Transverse colon (tissue), 4 donors: ENCODE data around the gene ATPAF2. TPM values are rescaled to one million over a fixed set of nuclear protein-coding genes. Genes with fewer than 3 reads are reported as not detected.

Source experiments
- DNase-seq: peaks from one replicate; pipeline ENCODE4 v3.0.0-alpha.2; 2019
- H3K27ac ChIP-seq, 4 donors: fragments of 200-600 bp; sonication (generic); 2 replicates each; pipeline ENCODE4 v1.5.1; 2016 to 2018; ENCODE audit warnings: inconsistent platforms in 4 of 4
- H3K27me3 ChIP-seq: fragments of 200-600 bp; sonication (generic); 2 replicates; pipeline ENCODE4 v1.5.1; 2017; ENCODE audit warnings: inconsistent platforms
- H3K36me3 ChIP-seq, 4 donors: fragments of 200-600 bp; sonication (generic); 2 replicates each; pipeline ENCODE4 v1.5.1; 2017 to 2019; ENCODE audit warnings: inconsistent platforms in 4 of 4
- H3K4me1 ChIP-seq, 4 donors: fragments of 200-600 bp; sonication (generic); 2 replicates each; pipeline ENCODE4 v1.5.1; 2017 to 2020; ENCODE audit warnings: inconsistent platforms in 4 of 4
- H3K4me3 ChIP-seq, 4 donors: fragments of 200-600 bp; sonication (generic); 1 replicate in 1 of 4; 2 replicates in 3 of 4; pipeline versions ENCODE4 v1.5.1 to v1.6.1; 2017 to 2019; ENCODE audit warnings: inconsistent platforms in 4 of 4
- H3K9me3 ChIP-seq, 2 donors: fragments of 200-600 bp; sonication (generic); 2 replicates each; pipeline ENCODE4 v1.5.1; 2017 to 2019; ENCODE audit warnings: inconsistent platforms in 2 of 2
- EP300 ChIP-seq: sonication (generic); formaldehyde crosslinking; IDR thresholded peaks from one replicate; pipeline ENCODE4 v1.6.1; 2017; ENCODE audit warnings: antibody characterized with exemption, low read depth
- POLR2A ChIP-seq: fragments of 450-650 bp; IDR thresholded peaks from one replicate; pipeline ENCODE4 v1.6.1; 2016; ENCODE audit warnings: antibody characterized with exemption, mild to moderate bottlenecking, moderate library complexity
- POLR2AphosphoS5 ChIP-seq, 3 donors: sonication (generic); formaldehyde crosslinking; IDR thresholded peaks; one replicate each; pipeline ENCODE4 v1.6.1; 2016; ENCODE audit warnings: antibody characterized with exemption in 3 of 3
- WGBS, 2 donors: methylation state at CpG; one replicate each; pipeline ENCODE4 v1.1.5; 2018; ENCODE audit warnings: low coverage in 1 of 2; 5-methylcytosine and 5-hydroxymethylcytosine counted together
- in situ Hi-C, 4 donors: fragments of 200-750 bp; cut with MboI; loops; one replicate each; pipeline versions ENCODE4 v1.15.0 to v1.15.1; 2017; ENCODE audit warnings: low sequenced_read_pairs in 3 of 4, low pct_ligation_motif_present in 1 of 4, low pct_unique_long_range_greater_than_20kb in 1 of 4
- intact Hi-C: fragments of 100-400 bp; cut with DNase I; formaldehyde crosslinking; loops from one replicate; pipeline ENCODE4 v1.15.1; 2023; ENCODE audit warnings: low total_unique reads
- total RNA-seq, 4 donors: library from RNA; depleted of rRNA; stranded (reverse); fragments of >200 nt; gene quantifications; one replicate each; pipeline ENCODE4 v1.1.0, GENCODE V29; 2016
- TF ChIP-seq, protein P1 (sequence below), 5 experiments: fragments of 200-600 bp in 3 of 5; fragments of 450-650 bp in 2 of 5; sonication (generic) in 3 of 5; IDR thresholded peaks; 1 replicate in 2 of 5; 2 replicates in 3 of 5; pipeline ENCODE4 v1.5.1; 2016 to 2017; ENCODE audit warnings: antibody characterized with exemption in 5 of 5, inconsistent platforms in 3 of 5, mild to moderate bottlenecking in 2 of 5, moderate library complexity in 1 of 5

ATPAF2 gene
- total RNA-seq, 4 donors from 2014 or later: 17.3 to 65.1 (median 24.7) TPM

DNA sequence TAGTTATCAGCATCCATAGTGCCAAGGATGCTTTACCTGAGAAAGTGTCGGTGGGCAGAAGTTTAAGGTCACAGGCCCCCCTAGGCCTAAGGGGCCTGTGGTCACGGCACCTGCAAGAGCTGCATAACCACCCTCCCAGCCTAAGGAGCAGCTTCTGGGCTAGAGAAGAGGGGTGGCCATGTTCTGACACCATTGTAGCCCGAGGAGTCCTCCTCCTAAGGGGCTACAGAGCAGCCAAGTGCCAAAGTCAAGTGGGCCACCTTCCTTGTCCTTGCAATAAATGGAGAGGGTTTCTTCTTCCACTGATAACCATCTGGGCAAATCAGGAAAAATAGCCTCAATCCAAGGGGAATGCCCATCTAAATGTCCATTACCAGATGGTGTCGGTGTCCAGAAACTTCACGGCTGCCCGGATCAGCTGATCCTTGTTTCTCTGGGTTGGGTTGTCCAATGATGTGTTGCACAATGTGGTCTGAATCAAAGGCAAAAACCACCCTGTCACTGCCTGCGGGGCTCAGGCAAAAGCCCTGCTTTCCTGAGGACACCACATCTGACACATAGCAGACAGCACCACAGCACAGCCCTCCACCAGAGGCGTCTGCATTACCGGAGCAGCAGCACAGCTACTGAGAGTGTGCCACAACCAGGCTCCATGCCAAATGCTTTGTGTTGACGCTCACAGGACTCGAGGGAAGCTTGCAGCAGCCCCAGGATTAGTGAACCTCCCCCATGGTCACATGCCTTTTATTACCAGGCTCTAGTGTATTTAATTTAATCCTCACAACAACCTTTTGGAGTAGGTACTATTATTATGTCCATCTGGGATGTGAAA is 12.8 kb downstream of the ATPAF2 start:
- Histone ChIP-seq H3K4me1 (no peaks in the 10 kb centered on the region), H3K9me3 (no peaks in the 10 kb centered on the region), H3K27ac (no peak overlapping the region), H3K36me3 (peaks cover 0 to 5% (median 0%) of the 10 kb centered on the region in 4 donors), H3K4me3 (no peak overlapping the region), H3K27me3 (no peaks in the 10 kb centered on the region)
- DNase-seq: no peak
- 79% methylated on average over 11 of the region's 11 CpGs; no CpG with 5 or more reads in 1 of the 2 donors for WGBS, 2 donors
- in situ Hi-C loops (loop anchor here (10.0 to 25.0 kb wide), 5 partner anchors 51 to 351 kb away; partner anchors contain the start of genes DRC3 (in 1 of the 4), RAI1 (in 1 of the 4) and TOM1L2 (in 1 of the 4)), intact Hi-C loops (no loop called here)
- TF ChIP-seq, protein P1, sequence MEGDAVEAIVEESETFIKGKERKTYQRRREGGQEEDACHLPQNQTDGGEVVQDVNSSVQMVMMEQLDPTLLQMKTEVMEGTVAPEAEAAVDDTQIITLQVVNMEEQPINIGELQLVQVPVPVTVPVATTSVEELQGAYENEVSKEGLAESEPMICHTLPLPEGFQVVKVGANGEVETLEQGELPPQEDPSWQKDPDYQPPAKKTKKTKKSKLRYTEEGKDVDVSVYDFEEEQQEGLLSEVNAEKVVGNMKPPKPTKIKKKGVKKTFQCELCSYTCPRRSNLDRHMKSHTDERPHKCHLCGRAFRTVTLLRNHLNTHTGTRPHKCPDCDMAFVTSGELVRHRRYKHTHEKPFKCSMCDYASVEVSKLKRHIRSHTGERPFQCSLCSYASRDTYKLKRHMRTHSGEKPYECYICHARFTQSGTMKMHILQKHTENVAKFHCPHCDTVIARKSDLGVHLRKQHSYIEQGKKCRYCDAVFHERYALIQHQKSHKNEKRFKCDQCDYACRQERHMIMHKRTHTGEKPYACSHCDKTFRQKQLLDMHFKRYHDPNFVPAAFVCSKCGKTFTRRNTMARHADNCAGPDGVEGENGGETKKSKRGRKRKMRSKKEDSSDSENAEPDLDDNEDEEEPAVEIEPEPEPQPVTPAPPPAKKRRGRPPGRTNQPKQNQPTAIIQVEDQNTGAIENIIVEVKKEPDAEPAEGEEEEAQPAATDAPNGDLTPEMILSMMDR (IDR thresholded peaks at IDR 0.05): no peak
- no peak for TF ChIP-seq EP300
- no peak for TF ChIP-seq POLR2AphosphoS5 (IDR thresholded peaks at IDR 0.05)
- TF ChIP-seq POLR2A: no peak

DNA sequence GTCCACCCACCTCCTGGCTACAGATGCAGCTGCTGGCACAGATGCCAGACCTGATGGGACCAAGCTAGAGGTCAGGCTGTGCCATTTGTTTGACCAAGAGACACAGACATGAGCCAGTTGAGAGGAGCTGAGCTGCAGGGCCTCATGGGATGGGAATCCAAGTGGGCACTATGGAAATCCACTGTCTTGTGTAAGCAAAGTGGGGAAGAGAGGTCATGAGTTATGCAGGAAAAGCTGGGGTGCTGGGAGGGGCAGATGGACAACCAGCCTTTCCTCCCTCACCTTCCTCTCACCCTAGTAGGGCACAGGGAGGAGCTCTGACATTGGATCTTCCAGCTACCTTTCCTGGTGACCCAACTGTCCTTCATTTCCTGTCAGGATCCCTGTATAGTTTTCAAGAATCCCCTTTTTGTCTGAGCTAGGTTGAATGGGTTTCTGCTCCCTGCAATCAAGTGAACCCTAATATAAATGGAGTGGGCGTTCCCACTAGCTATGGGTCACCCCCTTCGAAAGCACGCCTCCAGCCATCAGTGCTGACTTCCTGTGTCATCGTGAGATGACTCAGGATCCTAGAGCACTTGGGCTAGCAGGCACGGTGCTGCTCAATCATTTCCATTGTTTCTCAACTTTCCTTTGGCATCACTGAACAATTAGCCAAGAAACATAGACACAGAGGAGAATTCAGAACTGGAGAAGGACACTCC is 13.6 kb downstream of the ATPAF2 start:
- intact Hi-C loops: no loop called here
- in situ Hi-C loops: loop anchor here (10.0 to 25.0 kb wide), 5 partner anchors 51 to 351 kb away; partner anchors contain the start of genes DRC3 (in 1 of the 4), RAI1 (in 1 of the 4) and TOM1L2 (in 1 of the 4)
- TF ChIP-seq EP300 (no peak), POLR2AphosphoS5 (IDR thresholded peaks at IDR 0.05) (no peak), POLR2A (no peak)
- TF ChIP-seq, protein P1 (IDR thresholded peaks at IDR 0.05): no peak

DNA sequence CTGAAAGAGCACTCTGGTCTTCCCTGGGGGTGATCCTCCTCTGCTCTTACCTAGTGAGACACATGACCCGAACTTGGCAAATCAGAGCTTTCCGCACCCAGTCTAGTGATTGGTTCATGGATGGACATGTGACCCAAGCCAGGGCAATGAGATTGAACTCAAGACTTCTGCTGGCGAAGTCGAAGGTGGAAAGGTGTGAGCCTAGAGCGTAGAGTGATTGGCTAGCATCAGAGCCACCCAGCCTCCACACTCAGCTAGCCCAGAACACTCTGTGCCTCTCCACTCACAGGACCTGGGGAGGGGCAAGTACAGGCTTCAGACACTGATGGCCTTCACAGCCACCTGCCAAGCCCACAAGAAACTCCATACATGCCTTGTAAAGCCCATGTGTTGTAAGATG is 17.6 kb downstream of the ATPAF2 start:
- intact Hi-C loops: no loop called here
- no peak overlapping the region for H3K4me3 ChIP-seq
- no peaks in the 10 kb centered on the region for H3K27me3 ChIP-seq
- no peaks in the 10 kb centered on the region for H3K4me1 ChIP-seq
- H3K36me3 ChIP-seq: peaks cover 0 to 5% (median 0%) of the 10 kb centered on the region in 4 donors
- 94% methylated on average over 5 of the region's 5 CpGs; no CpG with 5 or more reads in 1 of the 2 donors for WGBS, 2 donors
- in situ Hi-C loops: loop anchor here in 2 of 4 donors (10.0 kb wide), 3 partner anchors 47 to 347 kb away; partner anchors contain the start of genes DRC3 (in 1 of the 2) and TOM1L2 (in 1 of the 2)
- DNase-seq: no peak
- TF ChIP-seq POLR2AphosphoS5 (IDR thresholded peaks at IDR 0.05): no peak
- no peak for TF ChIP-seq EP300
- TF ChIP-seq POLR2A: no peak
- TF ChIP-seq, protein P1 (IDR thresholded peaks at IDR 0.05): no peak
- H3K9me3 ChIP-seq: no peaks in the 10 kb centered on the region
- no peak overlapping the region for H3K27ac ChIP-seq

More for the DNA sequence above, 13.6 kb downstream of the ATPAF2 start:
- 68% methylated on average over 5 of the region's 5 CpGs; no CpG with 5 or more reads in 1 of the 2 donors for WGBS, 2 donors
- no peak for DNase-seq
- H3K36me3 ChIP-seq: peaks cover 0 to 5% (median 0%) of the 10 kb centered on the region in 4 donors
- H3K4me3 ChIP-seq: no peak overlapping the region
- H3K4me1 ChIP-seq: no peaks in the 10 kb centered on the region
- no peak overlapping the region for H3K27ac ChIP-seq
- no peaks in the 10 kb centered on the region for H3K9me3 ChIP-seq
- no peaks in the 10 kb centered on the region for H3K27me3 ChIP-seq

GRCh38 chr17:18020971-18021370 is 18.0 kb downstream of the ATPAF2 start:
- Histone ChIP-seq H3K36me3 (peaks cover 0 to 4% (median 0%) of the 10 kb centered on the region in 4 donors), H3K27me3 (no peaks in the 10 kb centered on the region), H3K4me1 (no peaks in the 10 kb centered on the region), H3K9me3 (no peaks in the 10 kb centered on the region), H3K4me3 (no peak overlapping the region), H3K27ac (no peak overlapping the region)
- WGBS, 2 donors: 93 to 100% methylated on average over 1 to 6 of the region's 6 CpGs
- intact Hi-C loops (no loop called here), in situ Hi-C loops (loop anchor here in 2 of 4 donors (10.0 kb wide), 3 partner anchors 46 to 346 kb away; partner anchors contain the start of genes DRC3 (in 1 of the 2) and TOM1L2 (in 1 of the 2))
- TF ChIP-seq, protein P1 (IDR thresholded peaks at IDR 0.05): no peak
- TF ChIP-seq POLR2A (no peak), EP300 (no peak), POLR2AphosphoS5 (IDR thresholded peaks at IDR 0.05) (no peak)
- DNase-seq: no peak
